GM19240 (cell line): ENCODE measurements around the gene SLC39A7.

Source experiments
- DNase-seq: peaks from one replicate; pipeline ENCODE4 v3.0.0; 2011; ENCODE audit warnings: low spot score; ENCODE audit not compliant: insufficient read length

The SLC39A7 gene

DNA sequence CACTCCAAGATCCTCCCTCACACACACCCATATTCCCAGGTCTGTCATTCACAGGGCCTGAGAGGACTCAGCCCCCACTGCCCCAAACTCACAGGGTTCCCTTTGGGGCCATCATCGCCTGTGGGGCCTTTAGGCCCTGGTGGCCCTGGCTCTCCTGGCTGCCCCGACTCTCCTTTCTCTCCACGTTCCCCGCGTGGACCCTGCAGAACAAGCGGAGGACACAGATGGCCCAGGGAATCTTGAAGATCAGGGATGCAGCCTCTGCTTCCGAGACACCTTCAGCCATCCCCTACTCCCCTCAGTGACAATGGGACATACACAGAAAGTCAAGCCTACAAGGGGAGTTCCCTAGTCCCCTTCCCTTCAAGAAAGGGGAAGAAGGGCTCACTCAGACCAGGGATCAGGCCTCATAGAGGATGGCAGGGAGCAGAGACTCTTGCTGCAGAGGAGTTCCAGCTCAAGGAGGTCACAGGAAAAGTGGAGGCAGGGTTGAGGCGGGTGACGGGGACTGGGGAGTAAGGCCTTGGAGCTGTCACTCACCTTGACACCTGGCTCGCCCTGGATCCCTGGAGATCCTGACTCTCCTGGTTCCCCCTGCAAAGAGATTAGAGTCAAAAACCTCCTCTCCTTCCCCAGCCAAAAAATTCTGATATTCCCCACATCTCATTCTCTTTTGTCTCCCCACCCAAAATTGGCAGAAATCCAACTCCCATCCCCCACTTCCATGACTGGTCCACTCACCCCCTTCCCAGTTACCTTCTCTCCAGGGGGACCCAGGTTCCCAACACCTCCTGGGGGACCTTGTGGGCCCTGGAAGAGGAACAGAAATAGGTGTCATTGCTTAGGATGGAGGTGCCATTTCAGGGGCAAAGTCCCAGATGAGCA lies 31.1 kb upstream of the SLC39A7 start:
- no peak for DNase-seq

DNA sequence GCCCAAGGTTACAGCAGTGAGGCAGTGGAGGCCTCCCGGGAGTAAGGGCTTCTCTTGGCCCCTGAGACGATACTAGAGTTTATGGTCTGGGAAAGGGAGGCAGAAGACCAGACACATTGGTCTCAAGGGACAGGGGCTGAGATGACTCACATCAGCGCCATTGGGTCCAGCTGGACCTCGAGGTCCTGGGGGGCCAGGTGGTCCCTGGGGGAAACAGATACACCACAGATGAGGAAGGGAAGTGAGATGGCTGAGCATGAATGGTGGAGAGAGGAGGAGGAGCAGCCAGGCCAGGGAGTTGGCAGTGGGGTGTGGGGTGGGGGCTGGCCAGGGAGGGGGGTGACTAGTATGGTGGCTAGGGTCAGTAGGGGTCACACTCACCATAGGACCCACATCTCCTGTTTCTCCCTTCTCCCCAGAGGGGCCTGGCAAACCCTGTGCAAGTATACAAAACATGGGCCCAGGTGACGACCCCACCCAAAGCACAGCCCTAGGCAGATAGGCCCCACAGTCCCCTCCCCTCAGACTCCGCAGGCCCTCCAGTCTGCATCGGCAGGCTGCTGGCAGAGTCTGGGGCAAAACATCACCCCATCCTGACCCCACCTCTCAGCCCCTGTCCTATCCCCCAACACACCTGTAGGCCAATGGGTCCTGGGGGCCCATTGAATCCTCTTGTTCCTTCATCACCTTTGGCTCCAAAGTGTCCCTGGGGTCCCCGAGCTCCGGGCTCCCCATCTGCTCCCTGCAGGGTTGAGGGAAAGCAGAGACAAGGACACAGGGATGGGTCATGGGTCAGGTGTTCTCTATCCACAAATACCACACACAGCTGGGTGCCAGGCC lies 30.3 kb upstream of the SLC39A7 start:
- no peak for DNase-seq

GRCh38 chr6:33171016-33171879 lies 29.4 kb upstream of the SLC39A7 start:
- DNase-seq = no peak

DNA sequence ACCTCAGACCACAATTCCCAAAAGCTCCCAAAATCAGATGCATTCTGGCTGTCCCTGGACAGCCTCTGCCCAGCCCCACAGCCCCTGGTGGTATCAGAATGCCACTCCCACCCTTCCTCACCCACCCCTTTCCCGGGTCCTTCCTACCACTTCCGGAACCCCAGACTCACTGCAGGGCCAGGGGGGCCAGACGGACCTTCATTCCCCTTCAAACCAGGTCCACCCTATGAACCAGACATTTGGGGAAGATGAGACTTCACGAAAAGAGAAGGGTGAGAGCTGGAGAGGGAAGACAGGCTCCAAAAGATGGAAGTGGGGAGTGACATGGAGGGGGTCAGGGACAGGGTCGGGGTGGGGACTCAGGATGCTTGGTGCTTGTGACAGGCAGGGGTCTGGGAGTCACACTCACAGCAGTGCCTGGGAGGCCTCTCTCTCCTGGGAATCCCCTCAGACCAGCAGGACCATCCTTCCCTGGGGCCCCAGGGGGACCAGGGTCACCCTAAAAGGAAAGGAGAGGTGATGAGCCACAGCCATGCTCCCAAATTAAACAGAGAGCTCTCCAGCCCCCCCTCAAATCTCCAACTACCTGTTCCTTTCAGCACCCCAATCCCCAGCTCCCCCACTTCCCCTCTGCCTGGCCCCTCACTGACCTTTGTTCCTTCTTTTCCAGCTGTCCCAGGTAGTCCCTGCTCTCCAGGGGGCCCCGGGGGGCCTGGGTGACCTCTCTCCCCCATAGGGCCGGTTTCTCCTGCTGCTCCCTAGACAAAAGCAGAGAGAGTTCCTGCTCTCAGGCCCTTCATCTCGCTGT lies 28.6 kb upstream of the SLC39A7 start:
- no peak for DNase-seq

DNA sequence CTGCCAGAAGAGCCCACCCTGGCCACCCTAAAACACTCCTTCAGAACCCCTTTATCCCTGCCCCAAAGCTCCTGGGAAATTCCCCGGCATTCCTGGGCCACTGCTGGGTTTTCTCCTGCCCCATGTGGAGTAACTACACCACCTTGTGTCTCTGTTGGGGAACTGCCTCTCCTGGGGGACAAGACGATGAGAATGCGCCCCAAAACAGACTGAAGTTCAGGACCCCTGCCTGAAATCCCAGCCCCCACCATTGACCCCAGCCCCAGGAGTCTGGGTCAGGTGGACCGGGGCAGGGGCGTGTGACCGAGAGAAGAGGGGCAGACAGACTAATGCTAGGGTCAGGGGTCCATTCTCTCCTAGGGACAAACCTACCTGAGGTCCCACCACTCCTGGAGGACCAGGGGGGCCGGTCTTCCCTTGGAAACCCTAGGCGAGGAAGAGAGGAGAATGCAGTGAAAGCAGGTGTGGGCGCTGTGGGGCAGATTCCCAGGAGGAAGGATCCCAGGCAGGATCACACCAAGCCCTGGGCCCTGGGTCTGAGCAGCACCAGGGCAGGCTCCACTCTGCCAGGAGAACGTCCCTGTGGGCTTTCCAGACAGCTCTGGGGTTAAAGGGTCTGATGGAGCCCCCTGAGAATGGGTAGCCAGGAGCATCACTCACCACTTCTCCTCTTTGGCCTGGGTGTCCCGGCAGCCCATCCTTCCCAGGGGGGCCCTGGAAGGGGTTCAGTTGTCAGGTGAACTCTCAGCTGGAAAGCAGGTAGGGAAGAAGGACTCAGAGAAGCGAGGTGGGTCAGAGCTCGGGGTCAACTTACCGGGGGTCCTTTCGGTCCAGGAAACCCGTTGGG lies 27.8 kb upstream of the SLC39A7 start:
- DNase-seq = no peak

DNA sequence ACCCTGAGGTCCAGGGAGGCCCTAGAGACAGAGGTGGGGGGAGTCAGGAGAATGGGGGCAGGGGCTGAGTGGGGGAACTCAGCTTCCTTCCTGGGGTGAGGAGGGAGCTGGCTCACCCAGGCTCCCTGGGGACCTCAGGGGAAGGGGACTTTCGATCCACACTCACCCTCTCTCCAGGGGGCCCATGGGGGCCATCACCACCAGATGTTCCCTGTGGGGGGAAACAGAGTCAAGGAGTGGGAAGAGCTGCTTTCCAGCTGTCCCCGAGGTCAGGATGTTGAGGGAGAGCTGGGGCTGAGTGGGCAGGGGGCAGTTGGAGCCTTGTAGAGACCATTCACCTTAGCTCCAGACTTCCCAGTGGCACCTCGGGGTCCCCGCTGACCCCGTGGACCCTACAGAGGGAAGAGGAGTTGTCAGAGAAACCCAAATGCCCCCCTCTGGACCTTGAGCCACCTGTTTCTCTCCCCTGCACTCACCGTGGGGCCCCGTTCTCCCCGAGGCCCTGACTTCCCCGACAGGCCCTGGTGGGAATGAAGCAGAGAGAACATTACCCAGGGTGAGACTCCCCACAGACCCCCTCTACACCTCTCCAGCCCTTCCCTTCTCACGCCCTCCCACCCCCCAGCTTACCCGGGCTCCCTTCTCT lies 27.0 kb upstream of the SLC39A7 start:
- no peak for DNase-seq

GRCh38 chr6:33174784-33175183 lies 25.9 kb upstream of the SLC39A7 start:
- no peak for DNase-seq

- no peak for DNase-seq
Observed at GRCh38 chr6:33175436-33176069, 25.1 kb upstream of the SLC39A7 start.

DNA sequence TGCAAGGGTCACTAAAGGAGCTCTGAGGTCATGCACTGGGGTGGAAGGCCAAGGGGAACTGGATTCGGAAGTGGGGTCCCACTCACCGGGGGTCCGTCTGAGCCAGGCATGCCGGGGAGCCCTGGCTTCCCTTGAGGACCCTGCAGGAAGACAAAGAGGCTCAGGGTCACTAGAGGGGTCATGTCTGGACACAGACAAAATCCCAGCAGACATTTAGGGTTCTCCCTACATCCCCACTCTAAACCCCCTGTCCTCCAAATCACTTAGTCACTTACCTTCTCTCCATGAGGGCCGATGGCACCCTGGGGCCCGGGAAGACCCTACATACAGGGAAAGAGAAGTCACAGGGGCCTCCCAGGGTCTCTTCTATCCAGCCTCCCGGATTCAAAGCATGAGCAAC lies 23.8 kb upstream of the SLC39A7 start:
- DNase-seq = no peak

DNA sequence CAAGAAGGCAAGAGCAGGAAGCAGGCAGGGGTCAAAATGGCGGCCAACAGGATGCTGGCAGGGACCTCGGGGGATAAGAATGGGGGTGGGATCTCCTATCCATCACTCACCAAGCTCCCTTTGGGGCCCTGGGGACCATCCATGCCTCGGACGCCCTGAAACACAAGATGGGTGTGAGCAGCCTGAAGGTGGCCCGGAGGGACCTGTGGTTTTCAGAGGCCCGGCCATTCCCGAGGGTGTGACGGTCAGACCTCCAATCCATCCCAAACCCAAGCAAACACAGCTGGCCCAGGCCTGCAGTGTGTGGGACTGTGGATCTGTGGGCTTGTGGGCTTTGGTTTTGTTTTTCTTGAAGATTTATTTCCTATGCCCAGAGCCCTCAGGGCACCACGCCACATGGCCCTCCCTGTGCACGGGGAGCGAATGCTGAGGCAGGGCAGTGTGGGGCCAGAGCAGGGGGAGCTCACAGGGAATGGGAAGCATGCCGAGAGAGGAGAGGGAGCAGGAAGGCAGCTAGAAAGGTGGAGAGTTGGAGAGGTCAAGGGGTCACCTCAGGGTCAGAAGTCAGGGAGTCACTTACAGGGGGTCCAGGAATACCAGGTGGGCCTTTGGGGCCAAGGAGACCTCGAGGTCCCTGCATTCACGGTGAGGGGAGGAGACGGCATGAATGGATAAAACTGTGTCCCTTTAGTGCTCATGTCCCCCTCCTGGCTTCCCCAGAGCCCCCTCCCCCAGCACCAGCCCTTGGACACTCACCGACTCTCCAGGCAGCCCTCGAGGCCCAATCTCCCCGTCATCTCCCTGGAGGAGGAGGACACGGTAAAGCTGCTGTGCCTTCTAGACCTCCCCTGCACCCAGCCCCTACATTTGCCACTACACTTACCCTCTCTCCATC lies 22.9 kb upstream of the SLC39A7 start:
- no peak for DNase-seq

- no peak for DNase-seq
Observed at GRCh38 chr6:33178755-33179475, 21.8 kb upstream of the SLC39A7 start.

DNA sequence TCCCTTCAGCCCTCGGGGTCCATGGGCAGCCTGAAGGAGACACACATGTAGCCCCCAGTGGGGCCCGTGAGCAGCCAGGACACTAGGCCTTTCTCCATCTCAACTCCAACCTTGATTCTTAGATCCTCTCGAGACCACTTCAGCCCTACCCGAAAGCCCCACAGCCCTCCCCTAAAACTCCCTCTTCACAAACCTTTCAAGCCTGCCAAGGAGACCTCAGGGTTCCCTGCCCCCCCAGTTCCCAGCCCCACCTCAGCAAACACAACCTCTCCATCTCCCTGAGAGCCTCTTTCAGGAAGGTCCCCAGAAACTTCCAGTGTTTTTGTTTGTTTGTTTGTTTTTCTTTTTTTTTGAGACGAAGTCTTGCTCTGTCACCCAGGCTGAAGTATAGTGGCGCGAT lies 19.5 kb upstream of the SLC39A7 start:
- no peak for DNase-seq

GRCh38 chr6:33183071-33183683 lies 17.5 kb upstream of the SLC39A7 start:
- no peak for DNase-seq

GRCh38 chr6:33185190-33185589 lies 15.5 kb upstream of the SLC39A7 start:
- no peak for DNase-seq

DNA sequence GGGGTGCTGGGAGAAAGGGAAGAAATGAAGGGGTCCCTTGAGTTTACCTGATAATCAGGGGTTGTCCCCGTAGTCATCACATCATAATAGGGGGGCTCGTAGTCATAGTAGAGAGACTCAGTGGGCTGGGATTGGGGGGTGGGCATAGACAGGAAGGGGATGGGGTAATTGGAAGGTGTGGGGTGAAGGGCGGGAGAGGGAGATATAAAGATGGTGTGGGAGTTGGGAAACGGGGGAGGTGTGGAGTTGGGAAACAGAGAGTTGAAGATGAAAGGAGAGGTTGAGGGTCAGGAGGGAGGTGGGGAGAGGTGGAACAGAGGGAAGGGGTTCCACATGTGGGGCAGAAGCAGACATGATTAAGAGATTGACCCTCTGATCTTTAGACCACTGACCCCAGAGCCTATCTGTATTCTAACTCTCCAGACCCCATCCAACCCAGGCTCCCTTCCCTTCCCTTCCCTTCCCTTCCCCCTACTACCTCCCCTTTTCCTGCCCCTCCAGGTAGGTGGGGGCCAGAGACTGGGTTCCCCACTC lies 14.9 kb upstream of the SLC39A7 start:
- no peak for DNase-seq

DNA sequence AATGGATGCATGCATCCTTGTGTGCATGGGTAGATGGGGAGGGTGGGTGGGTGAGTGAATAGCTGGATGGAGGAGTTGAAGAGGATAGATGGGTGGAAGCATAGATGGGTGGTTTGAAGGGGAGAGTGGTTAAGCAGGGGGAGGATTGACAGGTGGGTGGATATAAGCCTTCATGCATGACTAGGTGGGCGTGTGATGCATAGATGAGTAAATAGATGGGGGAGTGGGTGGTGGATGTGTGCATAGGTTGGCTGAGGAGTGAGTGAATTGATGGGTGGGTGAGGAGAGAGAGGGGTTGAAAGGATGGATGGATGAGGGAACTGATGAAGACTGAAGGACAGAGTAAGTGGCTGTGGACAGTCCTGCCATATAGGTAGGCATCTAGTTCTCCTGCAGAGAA lies 12.9 kb upstream of the SLC39A7 start:
- no peak for DNase-seq
